NCI-H226 (cell line): ENCODE data around the gene ZNF19.

ENCODE experiments used
- DNase-seq: peaks from one replicate; pipeline ENCODE4 v3.0.0-alpha.2; 2015

The ZNF19 gene

DNA sequence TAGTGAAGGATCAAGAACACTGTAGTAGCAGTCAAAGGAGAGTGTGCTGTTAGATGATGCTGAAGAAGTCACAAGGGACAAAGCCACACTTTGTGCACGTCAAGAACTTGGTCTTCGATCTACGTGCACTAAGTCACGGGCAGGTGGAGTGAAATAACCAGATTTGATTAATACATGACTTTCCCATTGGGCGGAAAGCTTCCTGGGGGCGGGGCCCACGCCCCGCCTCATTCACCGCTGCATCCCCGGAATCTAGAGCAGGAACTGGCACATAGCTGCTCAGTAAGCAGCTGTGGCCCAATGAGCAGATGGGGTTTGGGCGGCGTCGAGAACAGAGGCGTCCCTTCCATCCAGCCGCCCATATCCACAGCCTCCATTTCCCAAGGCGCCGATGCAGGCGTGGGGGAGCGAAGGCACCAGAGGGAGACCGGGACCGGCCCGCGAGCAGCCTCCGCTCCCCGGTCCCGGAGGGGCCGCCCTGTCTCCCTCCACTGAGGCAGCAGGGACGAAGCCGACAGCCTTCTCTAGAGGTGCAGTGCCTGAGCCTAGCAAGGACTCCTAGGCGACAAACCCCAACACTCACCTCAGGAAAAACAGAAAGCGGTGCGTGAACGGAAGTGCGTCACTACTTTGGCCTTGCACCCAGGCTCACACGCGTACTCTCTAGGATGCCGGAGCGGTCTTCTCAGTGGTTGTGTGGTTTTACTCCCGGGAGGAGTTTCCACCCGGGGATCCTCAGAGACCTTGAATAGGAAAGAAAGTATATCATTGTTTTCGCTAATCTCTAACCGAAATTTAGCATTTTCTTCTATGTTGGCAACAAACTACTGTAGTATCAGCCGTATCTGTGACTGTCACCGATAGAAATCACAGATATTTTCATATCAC, 4.9 kb downstream of the ZNF19 start:
- peak; percentile 91 for DNase-seq

DNA sequence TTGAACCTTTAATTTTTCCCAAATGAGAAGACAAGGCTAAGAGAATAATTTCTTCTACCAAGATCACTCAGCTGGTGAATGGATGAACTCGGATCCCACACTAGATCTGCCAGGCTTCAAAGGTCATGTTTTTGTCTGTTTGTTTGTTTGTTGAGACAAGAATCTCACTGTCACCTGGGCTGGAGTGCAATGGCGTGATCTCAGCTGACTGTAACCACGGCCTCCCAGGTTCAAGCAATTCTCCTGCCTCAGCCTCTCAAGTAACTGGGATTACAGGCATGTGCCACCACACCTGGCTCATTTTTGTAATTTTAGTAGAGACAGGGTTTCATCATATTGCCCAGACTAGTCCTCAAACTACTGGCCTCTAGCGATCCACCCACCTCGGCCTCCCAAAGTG, 6.6 kb downstream of the ZNF19 start:
- DNase-seq, result no peak

DNA sequence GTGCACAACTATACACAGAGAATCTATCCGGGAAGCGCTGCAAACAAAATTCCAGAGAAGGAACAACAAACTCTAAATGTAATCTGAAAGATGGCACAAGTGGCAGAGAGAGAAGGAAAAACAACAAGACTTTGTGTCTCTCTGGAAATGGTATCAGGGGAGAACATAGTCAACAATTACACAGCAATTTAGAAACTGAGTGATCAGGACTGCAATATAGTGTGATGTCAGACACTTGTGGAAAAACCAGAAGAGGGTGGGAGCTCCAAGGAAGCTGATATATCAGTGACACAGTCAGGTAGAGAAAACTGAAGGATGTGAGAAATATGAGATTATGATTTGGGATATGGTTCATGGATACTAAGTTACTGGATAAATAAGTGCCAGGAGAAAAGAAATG, 8.2 kb downstream of the ZNF19 start:
- DNase-seq, result no peak

DNA sequence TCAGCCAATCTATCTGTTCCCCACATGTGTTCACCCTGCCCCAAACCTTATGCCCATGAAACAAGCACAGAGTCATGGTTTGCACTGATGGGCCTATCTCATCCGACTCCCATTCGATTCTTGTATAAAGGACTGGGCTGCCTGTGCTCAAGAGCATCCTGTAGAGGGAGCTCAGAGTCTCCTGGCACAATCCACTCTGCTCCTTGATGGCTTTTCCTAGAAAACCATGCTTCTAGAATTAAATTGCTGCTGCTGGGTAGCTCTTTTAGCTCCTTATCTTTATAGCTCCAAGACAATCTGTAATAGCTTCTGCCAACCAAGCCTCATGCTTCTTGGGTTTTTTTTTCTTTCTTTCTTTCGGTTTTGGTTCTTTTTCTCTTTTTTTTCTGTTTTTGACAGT, 9.7 kb downstream of the ZNF19 start:
- DNase-seq, result no peak

GRCh38 chr16:71476457-71477124, 12.5 kb downstream of the ZNF19 start:
- DNase-seq, result no peak

DNA sequence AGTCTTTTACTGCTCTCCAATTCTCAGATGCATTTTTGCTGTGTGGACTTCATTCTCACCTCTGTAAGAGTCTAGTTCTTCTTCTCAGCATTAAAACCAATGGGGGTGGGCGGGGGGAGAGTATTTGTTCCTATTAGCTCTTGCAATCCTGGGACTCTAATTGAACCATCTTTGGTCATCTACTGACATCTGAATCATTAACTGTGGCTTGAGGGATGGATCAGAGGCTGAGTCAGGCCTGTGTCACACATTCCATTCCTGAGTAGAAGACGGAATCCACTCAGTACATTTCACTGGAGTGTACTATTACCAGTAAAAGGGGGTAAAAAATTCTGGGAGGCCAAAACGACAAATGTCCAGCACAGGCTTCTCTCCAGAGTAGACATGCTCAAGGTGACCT, 14.3 kb downstream of the ZNF19 start:
- DNase-seq, result peak; percentile 65

DNA sequence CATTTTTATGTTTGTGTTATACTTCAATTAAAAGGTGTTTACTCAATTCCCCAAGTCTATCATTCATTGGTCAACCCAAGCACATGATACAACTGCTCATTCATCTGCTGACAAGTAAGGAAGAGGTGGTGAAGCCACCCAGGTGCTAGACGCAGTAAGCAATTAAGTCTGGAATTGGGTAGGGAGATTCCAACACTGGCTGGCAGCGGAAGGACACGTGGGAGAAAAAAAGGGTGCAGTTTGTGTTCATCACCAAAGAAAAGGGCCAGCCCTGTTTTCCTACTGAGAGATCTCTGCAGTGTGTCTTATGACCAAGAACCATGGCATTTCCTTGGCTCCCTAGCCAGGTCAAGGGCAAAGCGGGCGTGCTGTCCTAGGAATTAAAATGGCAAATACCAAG, 15.2 kb downstream of the ZNF19 start:
- peak; percentile 34 for DNase-seq

- DNase-seq, result no peak
Measured at GRCh38 chr16:71472931-71473330, 16.2 kb downstream of the ZNF19 start.

DNA sequence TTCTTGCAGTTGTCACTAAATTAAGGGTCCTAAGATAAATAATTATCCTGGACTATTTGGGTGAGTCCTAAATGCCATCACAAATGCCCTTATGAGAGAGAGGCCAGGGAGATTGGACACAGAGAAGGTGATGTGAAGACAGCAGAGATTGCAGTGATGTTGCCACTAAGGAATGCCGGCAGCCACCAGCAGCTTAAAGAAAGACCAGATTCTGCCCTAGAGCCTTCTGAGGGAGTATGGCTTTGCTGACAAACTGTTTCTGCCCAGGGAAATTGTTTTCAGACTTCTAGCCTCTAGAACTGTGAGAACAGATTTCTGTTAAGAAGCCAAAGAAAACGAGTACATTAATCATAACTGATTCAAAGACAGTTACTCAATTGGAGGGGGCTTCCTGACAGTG, 17.1 kb downstream of the ZNF19 start:
- no peak for DNase-seq

- DNase-seq, result peak; percentile 32
Measured at GRCh38 chr16:71467810-71468209, 21.3 kb downstream of the ZNF19 start.

- DNase-seq, result no peak
Measured at GRCh38 chr16:71464231-71464630, 24.9 kb downstream of the ZNF19 start.

DNA sequence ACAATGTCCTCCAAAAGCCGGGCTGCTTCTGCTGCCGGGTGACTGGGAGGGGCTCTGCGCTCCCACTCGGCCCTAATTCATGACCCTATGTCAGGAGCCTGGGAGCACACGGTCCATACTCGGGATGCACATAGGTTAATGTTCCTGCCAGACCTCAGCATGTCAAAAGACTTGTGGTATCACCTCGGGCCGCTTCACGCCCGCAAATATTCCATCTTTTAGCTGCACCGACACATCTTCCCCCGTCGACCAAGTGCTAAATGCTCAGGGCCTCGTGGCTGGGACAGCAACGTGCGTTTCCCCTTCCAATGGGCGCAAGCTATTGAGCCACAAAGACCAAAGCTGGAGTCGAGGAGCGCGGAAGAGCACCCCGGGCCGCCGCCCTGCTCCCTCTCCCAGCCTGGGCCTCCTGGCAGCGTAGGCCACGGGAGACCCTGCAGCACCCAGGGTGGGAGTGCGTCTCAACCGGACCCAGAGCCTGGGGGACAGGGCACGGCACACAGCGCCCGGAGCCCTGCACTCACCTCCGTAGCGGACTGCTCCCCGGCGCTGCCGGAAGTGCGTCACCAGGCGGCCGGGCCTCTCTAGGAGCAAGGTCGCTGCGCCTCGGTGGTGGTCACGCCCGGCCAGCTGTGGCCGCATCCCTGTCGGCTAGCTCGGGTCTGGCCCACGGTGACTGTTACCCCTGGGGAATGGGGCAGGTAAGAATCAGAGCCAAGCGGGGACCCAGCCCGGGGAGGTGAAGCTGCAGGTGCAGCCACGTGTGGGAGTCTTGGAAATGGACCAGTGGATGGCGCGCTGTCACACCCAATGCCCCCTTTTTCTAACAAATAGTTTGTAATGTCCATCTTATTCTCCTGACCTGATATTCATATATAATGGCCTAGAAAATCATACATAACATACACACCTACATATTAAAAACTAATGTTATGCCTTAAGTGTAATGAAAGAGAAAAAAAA, 27.2 kb downstream of the ZNF19 start, which contains the start of gene ZNF23:
TSS of gene ZNF23 (minus strand) at position 562 of the 963 bp plus-strand sequence. CDS start 5,451 bp downstream, outside the sequence.
- peak; percentile 70 for DNase-seq

DNA sequence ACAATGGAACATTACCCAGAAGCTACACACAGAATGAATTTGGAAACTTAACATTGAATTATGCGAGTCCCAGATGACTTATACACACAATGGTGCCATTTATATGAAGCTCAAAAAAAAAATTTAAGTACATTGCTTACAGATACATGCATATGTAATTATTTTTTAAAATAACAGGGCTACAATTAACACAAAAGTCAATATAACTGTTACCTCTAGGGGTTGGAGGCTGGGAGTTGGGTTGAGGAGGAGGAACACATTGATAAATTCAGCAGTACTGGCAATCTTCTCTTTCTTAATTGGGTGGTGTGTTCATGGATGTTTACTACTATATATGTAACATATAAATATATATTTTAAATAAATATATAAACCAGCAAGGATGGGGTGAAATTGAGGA, 28.2 kb downstream of the ZNF19 start:
- no peak for DNase-seq

- DNase-seq, result peak; percentile 81
Measured at GRCh38 chr16:71460236-71460635, 28.9 kb downstream of the ZNF19 start.

DNA sequence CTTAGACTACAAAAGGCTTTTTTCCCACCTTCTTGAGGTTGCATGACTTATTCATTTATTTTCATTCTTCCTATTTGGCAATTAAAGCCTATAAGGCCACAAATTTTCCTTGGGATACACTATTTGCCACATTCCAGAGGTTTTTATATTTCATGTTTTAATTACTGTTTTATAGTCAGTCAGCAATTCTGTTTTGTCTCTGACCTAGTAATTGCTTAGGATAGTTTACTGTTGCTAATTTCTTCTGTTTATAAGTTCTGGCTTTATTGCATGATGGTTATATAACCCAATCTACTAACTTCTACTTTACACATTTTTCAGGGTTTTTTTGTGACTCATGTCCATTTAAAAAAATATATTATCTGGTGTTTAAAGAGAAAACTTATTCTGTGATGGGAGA, 29.6 kb downstream of the ZNF19 start:
- DNase-seq, result no peak

- DNase-seq, result no peak
Measured at GRCh38 chr16:71456801-71457200, 32.3 kb downstream of the ZNF19 start.

DNA sequence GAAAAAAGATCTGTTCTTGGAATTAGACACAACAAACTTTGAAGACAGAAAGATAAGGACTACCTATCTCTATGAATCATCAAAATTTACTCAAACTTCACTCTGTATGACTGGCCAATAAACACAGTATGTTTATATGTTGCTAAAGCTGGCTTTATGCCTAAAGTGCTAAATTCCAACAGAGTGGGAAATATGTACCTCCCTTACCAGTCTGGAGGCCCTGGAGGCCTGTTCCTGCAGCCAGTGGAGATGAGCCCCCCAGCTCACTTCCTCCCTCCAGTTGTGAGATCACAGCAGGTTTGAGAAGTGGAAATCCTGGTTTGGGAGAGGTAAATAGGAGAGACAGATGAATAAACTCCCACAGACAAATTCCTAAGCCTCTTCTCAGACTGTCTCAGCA, 36.1 kb downstream of the ZNF19 start:
- DNase-seq, result peak; percentile 99

DNA sequence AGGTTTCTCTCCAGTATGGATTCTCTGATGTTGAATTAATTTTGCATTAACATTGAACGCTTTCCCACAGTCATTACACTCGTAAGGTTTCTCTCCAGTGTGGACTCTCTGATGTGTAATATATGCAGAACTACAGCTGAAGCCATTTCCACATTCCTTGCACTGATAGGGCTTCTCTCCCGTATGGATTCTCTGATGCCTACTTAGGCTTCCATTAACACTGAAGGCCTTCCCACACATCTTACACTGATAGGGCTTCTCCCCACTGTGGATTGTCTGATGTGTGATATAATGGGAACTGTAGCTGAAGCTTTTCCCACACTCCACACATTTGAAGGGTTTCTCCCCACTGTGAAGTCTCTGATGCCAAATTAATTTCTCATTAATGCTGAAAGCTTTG, 40.1 kb downstream of the ZNF19 start:
- DNase-seq, result no peak

DNA sequence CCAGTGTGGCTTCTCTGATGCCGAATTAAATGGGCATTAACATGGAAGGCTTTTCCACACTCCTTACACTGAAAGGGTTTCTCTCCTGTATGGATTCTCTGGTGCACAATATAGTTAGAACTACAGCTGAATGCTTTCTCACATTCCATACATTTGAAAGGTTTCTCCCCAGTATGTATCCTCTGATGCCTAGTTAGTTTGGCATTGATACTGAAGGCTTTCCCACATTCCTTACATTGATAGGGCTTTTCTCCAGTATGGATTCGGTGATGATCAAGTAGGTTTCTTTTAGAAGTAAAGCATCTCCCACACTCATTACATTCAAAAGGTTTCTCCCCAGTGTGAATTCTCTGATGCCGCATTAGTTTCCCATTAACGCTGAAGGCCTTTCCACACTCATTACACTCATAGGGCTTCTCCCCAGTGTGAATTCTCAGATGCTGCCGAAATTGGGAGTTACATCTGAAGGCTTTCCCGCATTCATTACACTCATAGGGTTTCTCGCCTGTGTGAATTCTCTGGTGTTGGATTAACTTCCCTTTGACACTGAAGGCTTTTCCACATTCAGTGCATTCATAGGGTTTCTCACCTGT, 40.8 kb downstream of the ZNF19 start:
- no peak for DNase-seq

GRCh38 chr16:71443714-71444113, 45.4 kb downstream of the ZNF19 start:
- DNase-seq, result no peak

DNA sequence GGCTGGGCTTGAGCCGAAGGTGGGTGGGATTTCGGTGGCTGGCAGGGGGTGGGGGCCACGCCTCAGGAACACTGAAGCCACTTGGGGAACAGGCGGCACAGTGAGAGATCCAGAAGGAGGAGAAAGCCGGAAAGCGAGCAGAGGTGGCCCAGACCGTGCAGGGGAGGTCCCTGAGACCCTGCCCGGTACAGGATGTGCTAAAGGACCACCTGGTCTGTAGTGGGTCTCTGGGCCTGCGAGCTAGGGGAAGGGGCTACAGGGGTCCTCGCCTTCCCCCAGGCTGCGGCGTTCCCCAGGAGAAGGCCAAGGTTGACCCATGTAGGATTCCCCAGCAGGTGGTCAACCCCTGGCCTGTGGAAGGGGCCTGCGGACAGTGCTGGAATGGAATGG, 47.1 kb downstream of the ZNF19 start, which contains the start of gene TLE7:
TSS of gene TLE7 (minus strand) at position 4 of the 390 bp plus-strand sequence. CDS start 8,730 bp downstream, outside the sequence.
- no peak for DNase-seq

DNA sequence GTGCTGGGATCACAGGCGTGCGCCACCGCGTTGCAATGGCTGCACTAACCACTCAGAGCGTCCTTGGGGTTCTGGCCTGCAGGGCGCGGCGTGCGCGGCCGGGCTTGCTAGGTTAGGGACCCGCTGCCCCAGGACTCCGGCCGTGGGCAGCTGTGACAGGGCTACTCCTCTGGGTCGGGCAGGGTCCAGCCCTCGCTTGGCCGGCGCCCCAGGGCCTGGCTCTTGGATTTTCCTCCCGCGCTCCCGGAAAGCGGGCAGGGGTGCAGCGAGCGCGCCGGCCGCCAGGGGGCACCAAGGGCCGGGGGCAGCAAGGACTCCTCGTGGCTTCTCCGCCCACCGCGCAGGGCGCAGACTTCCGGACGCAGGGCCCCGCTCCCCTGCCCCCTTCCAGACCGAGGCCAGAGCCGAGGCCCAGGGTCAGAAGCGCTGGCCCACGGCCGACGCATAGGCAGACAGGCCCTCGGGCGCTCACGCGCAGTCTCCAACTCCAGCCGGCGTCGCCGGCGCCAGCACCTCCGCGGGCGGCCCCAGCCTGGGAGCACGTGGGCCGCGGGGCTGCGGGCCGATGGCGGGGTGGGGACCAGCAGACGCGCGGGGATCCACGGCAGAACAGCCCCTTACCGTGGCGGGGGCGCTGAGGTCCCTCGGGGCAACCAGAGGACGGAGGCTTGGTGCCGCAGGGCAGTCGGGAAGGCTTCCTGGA, 47.6 kb downstream of the ZNF19 start:
- DNase-seq, result no peak
